ENCODE measurements around the gene GPC5. TPM values are rescaled to one million over a fixed set of nuclear protein-coding genes. Genes with fewer than 3 reads are reported as not detected.

Gene GPC5
- total and polyA plus RNA-seq, 9 of the 15 experiments (the other 6 are each of a cell fraction or from before 2014, with no cell fraction given), result 0.18 to 0.27 TPM; not detected in 7

GRCh38 chr13:92626274-92626673 is 1227.9 kb downstream of the GPC5 start (continued):
- TF ChIP-seq HDAC6 (IDR thresholded peaks at IDR 0.05; ENCODE audit: low read depth, low read length) (0 out of 2 replicates have a peak, but pooled peaks have one; percentile 24), HNRNPL (IDR thresholded peaks at IDR 0.05; ENCODE audit: low read depth, low read length) (no peak), MAFK (IDR thresholded peaks at IDR 0.05; ENCODE audit: low read length) (no peak), DLX4 (CRISPR knock-in tag; IDR thresholded peaks at IDR 0.05) (peak; percentile 59; the same call in 1 of the 2 replicates), POLR2A (conservative IDR thresholded peaks at IDR 0.05) (no peak), SMAD1 (IDR thresholded peaks at IDR 0.05; ENCODE audit: low read depth, low read length, partially characterized antibody) (no peak), PHF20 (IDR thresholded peaks at IDR 0.05; ENCODE audit: partially characterized antibody) (no peak), POLR2G (IDR thresholded peaks at IDR 0.05; ENCODE audit: low read depth, low read length) (no peak)

GRCh38 chr13:92640936-92641335 is 1242.5 kb downstream of the GPC5 start:
- POLR2A ChIA-PET, result no interaction called here
- in situ Hi-C loops (cut with MboI), result no loop called here
- no peak overlapping the region for H3K27ac ChIP-seq (ENCODE audit: extremely low read depth, low read depth, low read length)
- DNase-seq (ENCODE audit: extremely low read depth in 1 of 4, low spot score in 3 of 4), result no peak
- 2% methylated on average over 5 of the region's 5 CpGs for WGBS (ENCODE audit: insufficient coverage, low coverage, missing lambda C conversion rate)
- H4K20me1 ChIP-seq (replicated peaks; ENCODE audit: control insufficient read depth, insufficient read depth, low read length), result no peaks in the 10 kb centered on the region
- no peaks in the 10 kb centered on the region for H3K4me1 ChIP-seq (replicated peaks in 1 of 2; ENCODE audit: control insufficient read depth in 2 of 2, insufficient read depth in 2 of 2, low read length in 2 of 2)
- H3K4me3 ChIP-seq, result no peak overlapping the region
- no peaks in the 10 kb centered on the region for H3K36me3 ChIP-seq (ENCODE audit: control insufficient read depth, insufficient read depth, low read length)
- TF ChIP-seq ZNF518B (CRISPR knock-in tag; IDR thresholded peaks at IDR 0.05) (no peak), PHF20 (IDR thresholded peaks at IDR 0.05; ENCODE audit: partially characterized antibody) (no peak)
- no peaks in the 10 kb centered on the region for H3K9me3 ChIP-seq (replicated peaks; ENCODE audit: control insufficient read depth, insufficient read depth, low read depth, low read length)
- no peak for FAIRE-seq
- no peak overlapping the region for H3K9ac ChIP-seq (ENCODE audit: insufficient read depth in 1 of 2, low read depth in 2 of 2, low read length in 2 of 2)
- H3K4me2 ChIP-seq (ENCODE audit: insufficient read depth, low read length), result no peak overlapping the region
- H2AFZ ChIP-seq (ENCODE audit: low read depth, low read length), result no peak overlapping the region
- H3K9me1 ChIP-seq (ENCODE audit: control insufficient read depth, insufficient read depth, low read length), result no peaks in the 10 kb centered on the region
- BruUV-seq (replicated peaks), result no TSS peak
- ATAC-seq, result no peak
- intact Hi-C loops (cut with micrococcal nuclease), result no loop called here
- H3K79me2 ChIP-seq (ENCODE audit: control insufficient read depth, insufficient read depth, low read length), result no peaks in the 10 kb centered on the region
- CTCF ChIA-PET (ENCODE audit: low intra/inter-chr PET ratio), result no interaction called here
- H3K27me3 ChIP-seq (ENCODE audit: control insufficient read depth in 2 of 2, insufficient read depth in 2 of 2, low read length in 2 of 2), result no peaks in the 10 kb centered on the region
